DND-41 (cell line): ENCODE data around the gene PCDH9.
A peak's percentile ranks its signal among the peaks of the same experiment; 100 is the strongest.

Source experiments
- ATAC-seq: fragments of 200-7000 bp; cut with Tn5 transposase; 3 replicates; pipeline ENCODE4 v1.9.1; 2021; ENCODE audit warnings: low read depth; ENCODE audit not compliant: insufficient read depth
- DNase-seq: peaks from one replicate; pipeline ENCODE4 v3.0.0-alpha.2; 2020
- H2AFZ ChIP-seq: 2 replicates; pipeline ENCODE4 v1.6.0; 2012; ENCODE audit warnings: low read depth, low read length
- H3K27ac ChIP-seq: 2 replicates; pipeline ENCODE4 v1.5.1; 2012; ENCODE audit warnings: low read length, inconsistent platforms
- H3K27me3 ChIP-seq: fragments of 200-600 bp; sonication (generic); 2 replicates; pipeline ENCODE4 v1.6.0; 2012; ENCODE audit warnings: low read length, mild to moderate bottlenecking, inconsistent platforms; ENCODE audit not compliant: insufficient read depth, poor library complexity
- H3K36me3 ChIP-seq: 2 replicates; pipeline ENCODE4 v1.5.1; 2012; ENCODE audit warnings: low read length, inconsistent platforms; ENCODE audit not compliant: insufficient read depth
- H3K4me1 ChIP-seq: 2 replicates; pipeline ENCODE4 v1.5.1; 2012; ENCODE audit warnings: mild to moderate bottlenecking, low read length; ENCODE audit not compliant: insufficient read depth
- H3K4me2 ChIP-seq: 2 replicates; pipeline ENCODE4 v1.6.0; 2012; ENCODE audit warnings: mild to moderate bottlenecking, moderate library complexity, low read length, inconsistent platforms; ENCODE audit not compliant: insufficient read depth
- H3K4me3 ChIP-seq, 2 experiments: fragments of 200-600 bp in 1 of 2; shearing (Covaris generic) in 1 of 2; 2 replicates each; pipeline ENCODE4 v1.5.1; 2012 to 2016; ENCODE audit warnings: inconsistent platforms in 2 of 2, low read length in 2 of 2, mild to moderate bottlenecking in 2 of 2, low read depth in 1 of 2, moderate library complexity in 1 of 2
- H3K79me2 ChIP-seq: 2 replicates; pipeline ENCODE4 v1.6.0; 2012; ENCODE audit warnings: low read length, inconsistent platforms; ENCODE audit not compliant: insufficient read depth
- H3K9ac ChIP-seq: 2 replicates; pipeline ENCODE4 v1.6.0; 2012; ENCODE audit warnings: low read depth, mild to moderate bottlenecking, inconsistent platforms, low read length, moderate library complexity
- H3K9me3 ChIP-seq: 2 replicates; pipeline ENCODE4 v1.5.1; 2012; ENCODE audit warnings: low read length, moderate library complexity, mild to moderate bottlenecking, inconsistent platforms; ENCODE audit not compliant: insufficient read depth, severe bottlenecking
- H4K20me1 ChIP-seq: 2 replicates; pipeline ENCODE4 v1.6.0; 2012; ENCODE audit warnings: low read length; ENCODE audit not compliant: insufficient read depth
- EZH2 ChIP-seq: IDR thresholded peaks from 3 replicates; pipeline ENCODE4 v1.6.1; 2012; ENCODE audit warnings: borderline replicate concordance, low read depth, mild to moderate bottlenecking, moderate library complexity, low read length, inconsistent platforms; ENCODE audit not compliant: severe bottlenecking
- TF ChIP-seq, protein P1 (sequence below): IDR thresholded peaks from 2 replicates; pipeline ENCODE4 v1.5.1; 2012; ENCODE audit warnings: borderline replicate concordance, low read length, moderate library complexity, mild to moderate bottlenecking; ENCODE audit not compliant: poor library complexity, severe bottlenecking; ENCODE audit errors: extremely low read depth

Gene PCDH9

DNA sequence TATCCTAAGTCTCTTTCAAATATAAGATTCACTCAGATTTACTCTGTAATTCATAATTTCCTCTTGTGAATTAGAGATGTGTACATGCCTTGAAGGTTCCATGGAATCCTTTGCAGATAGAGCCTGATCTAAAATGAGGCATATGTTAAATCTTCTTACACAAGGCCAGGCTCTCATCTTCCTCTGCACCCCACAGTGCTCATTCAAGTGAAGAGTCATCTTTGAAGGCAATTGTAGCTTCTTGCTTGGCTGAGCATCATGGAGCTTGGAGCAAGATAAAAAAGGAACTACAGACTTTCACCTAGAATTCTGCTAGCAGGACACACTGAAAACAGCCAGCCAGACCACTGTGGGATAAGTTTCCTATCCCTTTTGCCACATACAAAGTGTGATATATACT, 566.4 kb downstream of the PCDH9 start:
- Histone ChIP-seq H3K36me3 (no peaks in the 10 kb centered on the region), H3K4me3 (no peak overlapping the region), H3K27ac (no peak overlapping the region), H3K9me3 (no peaks in the 10 kb centered on the region), H3K4me2 (no peak overlapping the region), H3K27me3 (no peaks in the 10 kb centered on the region), H4K20me1 (no peaks in the 10 kb centered on the region), H2AFZ (no peak overlapping the region), H3K4me1 (no peaks in the 10 kb centered on the region), H3K79me2 (no peaks in the 10 kb centered on the region), H3K9ac (no peak overlapping the region)
- DNase-seq (no peak), ATAC-seq (no peak)
- TF ChIP-seq, protein P1, sequence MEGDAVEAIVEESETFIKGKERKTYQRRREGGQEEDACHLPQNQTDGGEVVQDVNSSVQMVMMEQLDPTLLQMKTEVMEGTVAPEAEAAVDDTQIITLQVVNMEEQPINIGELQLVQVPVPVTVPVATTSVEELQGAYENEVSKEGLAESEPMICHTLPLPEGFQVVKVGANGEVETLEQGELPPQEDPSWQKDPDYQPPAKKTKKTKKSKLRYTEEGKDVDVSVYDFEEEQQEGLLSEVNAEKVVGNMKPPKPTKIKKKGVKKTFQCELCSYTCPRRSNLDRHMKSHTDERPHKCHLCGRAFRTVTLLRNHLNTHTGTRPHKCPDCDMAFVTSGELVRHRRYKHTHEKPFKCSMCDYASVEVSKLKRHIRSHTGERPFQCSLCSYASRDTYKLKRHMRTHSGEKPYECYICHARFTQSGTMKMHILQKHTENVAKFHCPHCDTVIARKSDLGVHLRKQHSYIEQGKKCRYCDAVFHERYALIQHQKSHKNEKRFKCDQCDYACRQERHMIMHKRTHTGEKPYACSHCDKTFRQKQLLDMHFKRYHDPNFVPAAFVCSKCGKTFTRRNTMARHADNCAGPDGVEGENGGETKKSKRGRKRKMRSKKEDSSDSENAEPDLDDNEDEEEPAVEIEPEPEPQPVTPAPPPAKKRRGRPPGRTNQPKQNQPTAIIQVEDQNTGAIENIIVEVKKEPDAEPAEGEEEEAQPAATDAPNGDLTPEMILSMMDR = no peak
- no peak for TF ChIP-seq EZH2

DNA sequence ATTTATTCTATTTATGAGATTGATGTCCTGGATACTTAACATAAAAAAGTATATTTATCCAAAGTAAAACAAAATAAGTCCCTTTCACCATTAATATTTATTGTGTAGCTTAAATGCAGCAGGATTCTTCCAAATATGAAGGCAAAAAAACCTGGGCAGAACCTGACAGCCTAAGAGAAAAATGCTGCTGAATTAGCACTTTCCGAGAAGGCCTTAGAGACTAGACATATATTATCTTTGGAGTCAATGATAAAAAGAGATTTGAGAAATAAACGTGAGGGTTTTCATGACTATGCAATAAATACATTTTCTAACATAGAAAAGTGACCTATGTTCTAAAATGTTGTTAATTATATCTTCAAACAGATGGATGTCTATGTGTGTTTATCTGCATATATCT, 566.9 kb downstream of the PCDH9 start:
- Histone ChIP-seq H3K9me3 (no peaks in the 10 kb centered on the region), H3K79me2 (no peaks in the 10 kb centered on the region), H3K4me1 (no peaks in the 10 kb centered on the region), H3K27ac (no peak overlapping the region), H3K27me3 (no peaks in the 10 kb centered on the region), H3K9ac (no peak overlapping the region), H2AFZ (no peak overlapping the region), H3K4me3 (no peak overlapping the region), H3K4me2 (no peak overlapping the region), H4K20me1 (no peaks in the 10 kb centered on the region), H3K36me3 (no peaks in the 10 kb centered on the region)
- DNase-seq (no peak), ATAC-seq (no peak)
- TF ChIP-seq, protein P1 = no peak
- no peak for TF ChIP-seq EZH2

DNA sequence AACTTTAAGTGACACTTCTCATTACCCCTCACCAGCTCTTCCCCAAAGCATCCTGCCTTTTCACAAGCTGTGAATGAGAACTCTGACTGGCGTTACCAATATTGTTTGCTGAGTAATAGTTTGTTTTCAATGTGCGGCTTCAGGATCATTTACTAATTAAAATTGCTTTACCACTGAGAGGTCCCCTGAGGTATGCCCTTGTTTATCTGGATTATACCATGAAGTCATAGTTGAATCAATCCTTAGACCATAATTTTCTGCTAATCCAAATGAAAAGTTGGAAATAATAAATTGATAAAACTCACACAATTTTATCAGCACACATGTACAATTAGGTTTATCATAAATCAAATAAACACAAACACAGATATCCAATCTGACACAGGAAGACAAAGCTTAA, 568.8 kb downstream of the PCDH9 start:
- no peak overlapping the region for H3K4me2 ChIP-seq
- TF ChIP-seq, protein P1 = no peak
- no peak for TF ChIP-seq EZH2
- no peaks in the 10 kb centered on the region for H3K4me1 ChIP-seq

DNA sequence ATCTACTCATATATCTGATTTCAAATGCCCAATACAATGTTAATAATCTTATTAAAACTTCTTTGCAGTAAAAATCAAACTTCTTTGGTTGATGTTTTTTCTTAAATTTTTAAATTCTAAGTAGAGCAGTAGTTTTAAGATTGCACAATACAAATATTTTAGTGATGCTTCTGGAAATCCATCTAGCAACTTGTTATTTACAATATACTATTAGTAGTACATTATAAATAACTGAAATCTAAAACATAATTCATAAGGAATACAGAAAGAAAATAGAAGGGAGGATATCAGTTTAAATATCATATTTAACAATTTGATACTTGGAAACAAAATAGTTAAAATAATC, 569.7 kb downstream of the PCDH9 start:
- TF ChIP-seq, protein P1 = no peak
- TF ChIP-seq EZH2 = no peak
- Histone ChIP-seq H3K9me3 (no peaks in the 10 kb centered on the region), H3K79me2 (no peaks in the 10 kb centered on the region), H3K27ac (no peak overlapping the region), H3K4me3 (no peak overlapping the region), H4K20me1 (no peaks in the 10 kb centered on the region), H3K4me2 (no peak overlapping the region), H3K27me3 (no peaks in the 10 kb centered on the region), H2AFZ (no peak overlapping the region), H3K9ac (no peak overlapping the region), H3K4me1 (no peaks in the 10 kb centered on the region), H3K36me3 (no peaks in the 10 kb centered on the region)
- DNase-seq (no peak), ATAC-seq (no peak)

More for the DNA sequence above, 568.8 kb downstream of the PCDH9 start:
- H3K79me2 ChIP-seq = no peaks in the 10 kb centered on the region
- H3K27me3 ChIP-seq = no peaks in the 10 kb centered on the region
- ATAC-seq = no peak
- H3K9ac ChIP-seq = no peak overlapping the region
- no peak overlapping the region for H3K4me3 ChIP-seq
- H3K36me3 ChIP-seq = no peaks in the 10 kb centered on the region
- no peaks in the 10 kb centered on the region for H4K20me1 ChIP-seq
- H3K27ac ChIP-seq = no peak overlapping the region
- H3K9me3 ChIP-seq = no peaks in the 10 kb centered on the region
- peak overlapping the region; percentile 48; the same call in 1 of the 2 replicates for H2AFZ ChIP-seq
- no peak for DNase-seq
